ENCODE data around the gene GDF10.

The GDF10 gene

GRCh38 chr10:47256751-47257336, 43.2 kb upstream of the GDF10 start:
- no peak for ATAC-seq
- TF ChIP-seq RARB (CRISPR knock-in tag; IDR thresholded peaks at IDR 0.05) (no peak), CSRNP3 (CRISPR knock-in tag; IDR thresholded peaks at IDR 0.05) (no peak), BACH2 (CRISPR knock-in tag; IDR thresholded peaks at IDR 0.05; ENCODE audit: borderline replicate concordance) (no peak), TCF4 (CRISPR knock-in tag; IDR thresholded peaks at IDR 0.05; ENCODE audit: borderline replicate concordance) (no peak), POU6F1 (CRISPR knock-in tag; IDR thresholded peaks at IDR 0.05; ENCODE audit: borderline replicate concordance, low read depth) (no peak), TOX (CRISPR knock-in tag; IDR thresholded peaks at IDR 0.05; ENCODE audit: borderline replicate concordance) (no peak), ESRRG (CRISPR knock-in tag; IDR thresholded peaks at IDR 0.05) (no peak), ZNF8 (CRISPR knock-in tag; IDR thresholded peaks at IDR 0.05) (no peak)

GRCh38 chr10:47257396-47258120, 42.4 kb upstream of the GDF10 start:
- no peak for ATAC-seq
- TF ChIP-seq TCF4 (CRISPR knock-in tag; IDR thresholded peaks at IDR 0.05; ENCODE audit: borderline replicate concordance) (no peak), RARB (CRISPR knock-in tag; IDR thresholded peaks at IDR 0.05) (no peak), CREB5 (CRISPR knock-in tag; IDR thresholded peaks at IDR 0.05; ENCODE audit: low read depth) (no peak), OSR1 (CRISPR knock-in tag; IDR thresholded peaks at IDR 0.05) (no peak), ISL1 (CRISPR knock-in tag; IDR thresholded peaks at IDR 0.05) (no peak), ZFP3 (CRISPR knock-in tag; IDR thresholded peaks at IDR 0.05) (no peak), PPARA (CRISPR knock-in tag; IDR thresholded peaks at IDR 0.05; ENCODE audit: borderline replicate concordance) (no peak), POU6F1 (CRISPR knock-in tag; IDR thresholded peaks at IDR 0.05; ENCODE audit: borderline replicate concordance, low read depth) (no peak), ZNF8 (CRISPR knock-in tag; IDR thresholded peaks at IDR 0.05) (no peak), ESRRG (CRISPR knock-in tag; IDR thresholded peaks at IDR 0.05) (no peak), TSHZ2 (CRISPR knock-in tag; IDR thresholded peaks at IDR 0.05) (no peak)

GRCh38 chr10:47258921-47259320, 41.1 kb upstream of the GDF10 start:
- ATAC-seq = no peak
- TF ChIP-seq TSHZ2 (CRISPR knock-in tag; IDR thresholded peaks at IDR 0.05) (no peak), ZNF8 (CRISPR knock-in tag; IDR thresholded peaks at IDR 0.05) (no peak), ZC3H10 (CRISPR knock-in tag; IDR thresholded peaks at IDR 0.05) (no peak), PPARA (CRISPR knock-in tag; IDR thresholded peaks at IDR 0.05; ENCODE audit: borderline replicate concordance) (no peak), GLIS3 (CRISPR knock-in tag; IDR thresholded peaks at IDR 0.05) (no peak), ESRRG (CRISPR knock-in tag; IDR thresholded peaks at IDR 0.05) (no peak), ZNF565 (CRISPR knock-in tag; conservative IDR thresholded peaks at IDR 0.05; ENCODE audit: low read depth) (no peak), POU6F1 (CRISPR knock-in tag; IDR thresholded peaks at IDR 0.05; ENCODE audit: borderline replicate concordance, low read depth) (no peak), PATZ1 (CRISPR knock-in tag; IDR thresholded peaks at IDR 0.05; ENCODE audit: borderline replicate concordance) (no peak), CSDC2 (CRISPR knock-in tag; IDR thresholded peaks at IDR 0.05) (no peak), RARB (CRISPR knock-in tag; IDR thresholded peaks at IDR 0.05) (no peak), ARNTL (CRISPR knock-in tag; IDR thresholded peaks at IDR 0.05; ENCODE audit: borderline replicate concordance, low read depth) (no peak)
